ENCODE data around the gene BTBD6. TPM values are rescaled to one million over a fixed set of nuclear protein-coding genes. Genes with fewer than 3 reads are reported as not detected.

Gene BTBD6
- total RNA-seq, 1 experiment from 2014 or later = 7.8 TPM

DNA sequence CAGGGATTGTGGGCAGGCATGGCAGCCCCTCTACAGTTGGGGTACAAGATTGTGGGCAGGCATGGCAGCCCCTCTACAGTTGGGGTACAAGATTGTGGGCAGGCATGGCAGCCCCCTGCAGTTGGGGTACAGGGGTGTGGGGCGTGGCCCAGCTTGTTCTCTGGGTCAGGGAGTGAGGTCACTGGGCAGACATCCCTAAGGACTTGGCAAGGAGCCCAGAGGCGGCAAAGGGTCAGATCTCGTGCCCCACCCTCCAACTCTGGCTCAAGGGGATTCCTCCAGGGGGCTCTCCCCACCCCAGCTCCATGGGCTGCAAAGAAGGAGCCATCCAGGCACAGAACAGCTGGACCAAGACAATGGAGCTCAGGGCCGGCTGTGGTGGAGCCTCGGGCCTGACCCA is 41.5 kb upstream of the BTBD6 start (continued):
- TF ChIP-seq, protein P1, sequence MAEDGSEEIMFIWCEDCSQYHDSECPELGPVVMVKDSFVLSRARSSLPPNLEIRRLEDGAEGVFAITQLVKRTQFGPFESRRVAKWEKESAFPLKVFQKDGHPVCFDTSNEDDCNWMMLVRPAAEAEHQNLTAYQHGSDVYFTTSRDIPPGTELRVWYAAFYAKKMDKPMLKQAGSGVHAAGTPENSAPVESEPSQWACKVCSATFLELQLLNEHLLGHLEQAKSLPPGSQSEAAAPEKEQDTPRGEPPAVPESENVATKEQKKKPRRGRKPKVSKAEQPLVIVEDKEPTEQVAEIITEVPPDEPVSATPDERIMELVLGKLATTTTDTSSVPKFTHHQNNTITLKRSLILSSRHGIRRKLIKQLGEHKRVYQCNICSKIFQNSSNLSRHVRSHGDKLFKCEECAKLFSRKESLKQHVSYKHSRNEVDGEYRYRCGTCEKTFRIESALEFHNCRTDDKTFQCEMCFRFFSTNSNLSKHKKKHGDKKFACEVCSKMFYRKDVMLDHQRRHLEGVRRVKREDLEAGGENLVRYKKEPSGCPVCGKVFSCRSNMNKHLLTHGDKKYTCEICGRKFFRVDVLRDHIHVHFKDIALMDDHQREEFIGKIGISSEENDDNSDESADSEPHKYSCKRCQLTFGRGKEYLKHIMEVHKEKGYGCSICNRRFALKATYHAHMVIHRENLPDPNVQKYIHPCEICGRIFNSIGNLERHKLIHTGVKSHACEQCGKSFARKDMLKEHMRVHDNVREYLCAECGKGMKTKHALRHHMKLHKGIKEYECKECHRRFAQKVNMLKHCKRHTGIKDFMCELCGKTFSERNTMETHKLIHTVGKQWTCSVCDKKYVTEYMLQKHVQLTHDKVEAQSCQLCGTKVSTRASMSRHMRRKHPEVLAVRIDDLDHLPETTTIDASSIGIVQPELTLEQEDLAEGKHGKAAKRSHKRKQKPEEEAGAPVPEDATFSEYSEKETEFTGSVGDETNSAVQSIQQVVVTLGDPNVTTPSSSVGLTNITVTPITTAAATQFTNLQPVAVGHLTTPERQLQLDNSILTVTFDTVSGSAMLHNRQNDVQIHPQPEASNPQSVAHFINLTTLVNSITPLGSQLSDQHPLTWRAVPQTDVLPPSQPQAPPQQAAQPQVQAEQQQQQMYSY (CRISPR knock-in tag; IDR thresholded peaks at IDR 0.05) = no peak
- TF ChIP-seq GTF2I (CRISPR knock-in tag; conservative IDR thresholded peaks at IDR 0.05) (no peak), FOXJ3 (CRISPR knock-in tag; IDR thresholded peaks at IDR 0.05; ENCODE audit: borderline replicate concordance) (no peak), ETV6 (CRISPR knock-in tag; IDR thresholded peaks at IDR 0.05) (no peak), FOXK1 (CRISPR knock-in tag; IDR thresholded peaks at IDR 0.05) (no peak), CBFB (CRISPR knock-in tag; IDR thresholded peaks at IDR 0.05; ENCODE audit: low read depth) (no peak), CREB1 (CRISPR knock-in tag; IDR thresholded peaks at IDR 0.05) (no peak), ZNF423 (CRISPR knock-in tag; IDR thresholded peaks at IDR 0.05) (no peak)
- TF ChIP-seq, protein P2, sequence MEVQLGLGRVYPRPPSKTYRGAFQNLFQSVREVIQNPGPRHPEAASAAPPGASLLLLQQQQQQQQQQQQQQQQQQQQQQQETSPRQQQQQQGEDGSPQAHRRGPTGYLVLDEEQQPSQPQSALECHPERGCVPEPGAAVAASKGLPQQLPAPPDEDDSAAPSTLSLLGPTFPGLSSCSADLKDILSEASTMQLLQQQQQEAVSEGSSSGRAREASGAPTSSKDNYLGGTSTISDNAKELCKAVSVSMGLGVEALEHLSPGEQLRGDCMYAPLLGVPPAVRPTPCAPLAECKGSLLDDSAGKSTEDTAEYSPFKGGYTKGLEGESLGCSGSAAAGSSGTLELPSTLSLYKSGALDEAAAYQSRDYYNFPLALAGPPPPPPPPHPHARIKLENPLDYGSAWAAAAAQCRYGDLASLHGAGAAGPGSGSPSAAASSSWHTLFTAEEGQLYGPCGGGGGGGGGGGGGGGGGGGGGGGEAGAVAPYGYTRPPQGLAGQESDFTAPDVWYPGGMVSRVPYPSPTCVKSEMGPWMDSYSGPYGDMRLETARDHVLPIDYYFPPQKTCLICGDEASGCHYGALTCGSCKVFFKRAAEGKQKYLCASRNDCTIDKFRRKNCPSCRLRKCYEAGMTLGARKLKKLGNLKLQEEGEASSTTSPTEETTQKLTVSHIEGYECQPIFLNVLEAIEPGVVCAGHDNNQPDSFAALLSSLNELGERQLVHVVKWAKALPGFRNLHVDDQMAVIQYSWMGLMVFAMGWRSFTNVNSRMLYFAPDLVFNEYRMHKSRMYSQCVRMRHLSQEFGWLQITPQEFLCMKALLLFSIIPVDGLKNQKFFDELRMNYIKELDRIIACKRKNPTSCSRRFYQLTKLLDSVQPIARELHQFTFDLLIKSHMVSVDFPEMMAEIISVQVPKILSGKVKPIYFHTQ (CRISPR knock-in tag; IDR thresholded peaks at IDR 0.05) = no peak
- TF ChIP-seq, protein P3, sequence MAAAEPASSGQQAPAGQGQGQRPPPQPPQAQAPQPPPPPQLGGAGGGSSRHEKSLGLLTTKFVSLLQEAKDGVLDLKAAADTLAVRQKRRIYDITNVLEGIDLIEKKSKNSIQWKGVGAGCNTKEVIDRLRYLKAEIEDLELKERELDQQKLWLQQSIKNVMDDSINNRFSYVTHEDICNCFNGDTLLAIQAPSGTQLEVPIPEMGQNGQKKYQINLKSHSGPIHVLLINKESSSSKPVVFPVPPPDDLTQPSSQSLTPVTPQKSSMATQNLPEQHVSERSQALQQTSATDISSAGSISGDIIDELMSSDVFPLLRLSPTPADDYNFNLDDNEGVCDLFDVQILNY (CRISPR knock-in tag; IDR thresholded peaks at IDR 0.05) = no peak

DNA sequence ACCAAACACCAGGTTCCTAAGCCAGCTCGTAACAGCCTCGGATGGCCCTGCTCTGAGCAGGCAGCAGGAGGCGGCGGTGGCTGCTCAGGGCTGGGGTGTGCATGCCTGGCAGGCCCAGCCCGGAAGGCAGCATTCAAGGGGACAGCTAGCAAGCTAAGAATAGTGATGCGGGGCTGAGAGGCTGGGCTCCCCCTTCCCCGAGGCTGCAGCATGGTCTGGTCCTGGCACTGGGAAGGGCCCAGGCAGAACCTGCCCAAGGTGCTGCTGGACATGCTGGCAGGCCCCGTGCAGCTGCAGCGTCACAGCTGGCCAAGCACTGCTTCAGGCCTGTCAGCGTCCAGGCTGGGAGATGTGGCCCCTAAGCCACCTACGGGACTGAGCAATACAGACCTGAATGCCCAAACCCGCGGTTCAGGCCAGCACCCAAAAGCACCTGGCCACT is 40.9 kb upstream of the BTBD6 start:
- no peaks in the 10 kb centered on the region for H3K4me1 Mint-ChIP-seq
- peak; percentile 44 for ATAC-seq
- ChIA-PET CTCF (interaction anchor here (0.6 to 1.7 kb wide), 17 partner anchors 12 to 164 kb away, joined by 3 to 15 read pairs (median 4); partner anchors contain the start of genes BTBD6 and PACS2), POLR2A (interaction anchor here (0.8 kb wide), 1 partner anchor 202 kb away, joined by 3 read pairs; no protein-coding TSS in a partner anchor)
- no peak overlapping the region for H3K27ac Mint-ChIP-seq
- H3K36me3 Mint-ChIP-seq = no peaks in the 10 kb centered on the region
- no peaks in the 10 kb centered on the region for H3K27me3 Mint-ChIP-seq (ENCODE audit: low read depth)
- DNase-seq (ENCODE audit: low spot score) = peak; percentile 39
- no peak overlapping the region for H3K4me3 Mint-ChIP-seq
- no peaks in the 10 kb centered on the region for H3K9me3 Mint-ChIP-seq
- TF ChIP-seq, protein P4, sequence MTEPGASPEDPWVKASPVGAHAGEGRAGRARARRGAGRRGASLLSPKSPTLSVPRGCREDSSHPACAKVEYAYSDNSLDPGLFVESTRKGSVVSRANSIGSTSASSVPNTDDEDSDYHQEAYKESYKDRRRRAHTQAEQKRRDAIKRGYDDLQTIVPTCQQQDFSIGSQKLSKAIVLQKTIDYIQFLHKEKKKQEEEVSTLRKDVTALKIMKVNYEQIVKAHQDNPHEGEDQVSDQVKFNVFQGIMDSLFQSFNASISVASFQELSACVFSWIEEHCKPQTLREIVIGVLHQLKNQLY (CRISPR knock-in tag; IDR thresholded peaks at IDR 0.05) = no peak
- TF ChIP-seq SMAD3 (CRISPR knock-in tag; IDR thresholded peaks at IDR 0.05; ENCODE audit: borderline replicate concordance) (no peak), RORB (CRISPR knock-in tag; IDR thresholded peaks at IDR 0.05) (no peak), TCF7 (CRISPR knock-in tag; IDR thresholded peaks at IDR 0.05; ENCODE audit: low read depth) (no peak), MYBL2 (CRISPR knock-in tag; IDR thresholded peaks at IDR 0.05) (no peak), ESRRA (CRISPR knock-in tag; IDR thresholded peaks at IDR 0.05; ENCODE audit: borderline replicate concordance) (no peak), GTF2I (CRISPR knock-in tag; conservative IDR thresholded peaks at IDR 0.05) (no peak), NFATC4 (CRISPR knock-in tag; IDR thresholded peaks at IDR 0.05) (no peak), ZNF263 (CRISPR knock-in tag; IDR thresholded peaks at IDR 0.05; ENCODE audit: low read depth) (no peak), ATF1 (CRISPR knock-in tag; IDR thresholded peaks at IDR 0.05) (no peak)
- TF ChIP-seq, protein P5, sequence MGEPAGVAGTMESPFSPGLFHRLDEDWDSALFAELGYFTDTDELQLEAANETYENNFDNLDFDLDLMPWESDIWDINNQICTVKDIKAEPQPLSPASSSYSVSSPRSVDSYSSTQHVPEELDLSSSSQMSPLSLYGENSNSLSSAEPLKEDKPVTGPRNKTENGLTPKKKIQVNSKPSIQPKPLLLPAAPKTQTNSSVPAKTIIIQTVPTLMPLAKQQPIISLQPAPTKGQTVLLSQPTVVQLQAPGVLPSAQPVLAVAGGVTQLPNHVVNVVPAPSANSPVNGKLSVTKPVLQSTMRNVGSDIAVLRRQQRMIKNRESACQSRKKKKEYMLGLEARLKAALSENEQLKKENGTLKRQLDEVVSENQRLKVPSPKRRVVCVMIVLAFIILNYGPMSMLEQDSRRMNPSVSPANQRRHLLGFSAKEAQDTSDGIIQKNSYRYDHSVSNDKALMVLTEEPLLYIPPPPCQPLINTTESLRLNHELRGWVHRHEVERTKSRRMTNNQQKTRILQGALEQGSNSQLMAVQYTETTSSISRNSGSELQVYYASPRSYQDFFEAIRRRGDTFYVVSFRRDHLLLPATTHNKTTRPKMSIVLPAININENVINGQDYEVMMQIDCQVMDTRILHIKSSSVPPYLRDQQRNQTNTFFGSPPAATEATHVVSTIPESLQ (CRISPR knock-in tag; IDR thresholded peaks at IDR 0.05) = no peak
- TF ChIP-seq, protein P6, sequence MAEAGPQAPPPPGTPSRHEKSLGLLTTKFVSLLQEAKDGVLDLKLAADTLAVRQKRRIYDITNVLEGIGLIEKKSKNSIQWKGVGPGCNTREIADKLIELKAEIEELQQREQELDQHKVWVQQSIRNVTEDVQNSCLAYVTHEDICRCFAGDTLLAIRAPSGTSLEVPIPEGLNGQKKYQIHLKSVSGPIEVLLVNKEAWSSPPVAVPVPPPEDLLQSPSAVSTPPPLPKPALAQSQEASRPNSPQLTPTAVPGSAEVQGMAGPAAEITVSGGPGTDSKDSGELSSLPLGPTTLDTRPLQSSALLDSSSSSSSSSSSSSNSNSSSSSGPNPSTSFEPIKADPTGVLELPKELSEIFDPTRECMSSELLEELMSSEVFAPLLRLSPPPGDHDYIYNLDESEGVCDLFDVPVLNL (CRISPR knock-in tag; IDR thresholded peaks at IDR 0.05; ENCODE audit: borderline replicate concordance, low read depth) = no peak
